Measurements from ENCODE around the gene SEC24B.
"Not testable (repeated sequence)": the region's sequence is repeated elsewhere in the genome, so short reads cannot be mapped to it uniquely, and the experiment has no call there.

The SEC24B gene

GRCh38 chr4:109494563-109494962 is 60.9 kb downstream of the SEC24B start:
- in situ Hi-C loops (cut with HindIII; ENCODE audit: low pct_unique_long_range_greater_than_20kb, low sequenced_read_pairs): no loop called here

GRCh38 chr4:109495514-109495913 is 61.9 kb downstream of the SEC24B start:
- no peak for DNase-seq (ENCODE audit: low read depth in 1 of 2, low spot score in 1 of 2)
- in situ Hi-C loops (cut with HindIII; ENCODE audit: low pct_unique_long_range_greater_than_20kb, low sequenced_read_pairs): no loop called here
- no peak for TF ChIP-seq JUND (IDR thresholded peaks at IDR 0.05; ENCODE audit: low read depth)

More at GRCh38 chr4:109494563-109494962, 60.9 kb downstream of the SEC24B start:
- no peak for TF ChIP-seq JUND (IDR thresholded peaks at IDR 0.05; ENCODE audit: low read depth)
- DNase-seq (ENCODE audit: low read depth in 1 of 2, low spot score in 1 of 2): no peak

GRCh38 chr4:109496875-109497274 is 63.3 kb downstream of the SEC24B start:
- in situ Hi-C loops (cut with HindIII; ENCODE audit: low pct_unique_long_range_greater_than_20kb, low sequenced_read_pairs): no loop called here
- DNase-seq (ENCODE audit: low read depth in 1 of 2, low spot score in 1 of 2): no peak
- TF ChIP-seq JUND (IDR thresholded peaks at IDR 0.05; ENCODE audit: low read depth): no peak

- in situ Hi-C loops (cut with HindIII; ENCODE audit: low pct_unique_long_range_greater_than_20kb, low sequenced_read_pairs): no loop called here
- DNase-seq (ENCODE audit: low read depth in 1 of 2, low spot score in 1 of 2): no peak
- no peak for TF ChIP-seq JUND (IDR thresholded peaks at IDR 0.05; ENCODE audit: low read depth)
Measured at GRCh38 chr4:109497511-109497910, 63.9 kb downstream of the SEC24B start.

GRCh38 chr4:109499513-109499912 is 65.9 kb downstream of the SEC24B start:
- DNase-seq (ENCODE audit: low read depth in 1 of 2, low spot score in 1 of 2): no peak
- no peak for TF ChIP-seq JUND (IDR thresholded peaks at IDR 0.05; ENCODE audit: low read depth)
- in situ Hi-C loops (cut with HindIII; ENCODE audit: low pct_unique_long_range_greater_than_20kb, low sequenced_read_pairs): no loop called here

- TF ChIP-seq JUND (IDR thresholded peaks at IDR 0.05; ENCODE audit: low read depth): no peak
- in situ Hi-C loops (cut with HindIII; ENCODE audit: low pct_unique_long_range_greater_than_20kb, low sequenced_read_pairs): no loop called here
- DNase-seq (ENCODE audit: low read depth in 1 of 2, low spot score in 1 of 2): no peak
Measured at GRCh38 chr4:109506890-109507289, 73.3 kb downstream of the SEC24B start.

GRCh38 chr4:109510687-109511086 is 77.1 kb downstream of the SEC24B start:
- DNase-seq (ENCODE audit: low read depth in 1 of 2, low spot score in 1 of 2): no peak
- in situ Hi-C loops (cut with HindIII; ENCODE audit: low pct_unique_long_range_greater_than_20kb, low sequenced_read_pairs): no loop called here
- TF ChIP-seq JUND (IDR thresholded peaks at IDR 0.05; ENCODE audit: low read depth): no peak

- in situ Hi-C loops (cut with HindIII; ENCODE audit: low pct_unique_long_range_greater_than_20kb, low sequenced_read_pairs): no loop called here
- peak; percentile 3 to 4 for DNase-seq (ENCODE audit: low read depth in 1 of 2, low spot score in 1 of 2)
- no peak for TF ChIP-seq JUND (IDR thresholded peaks at IDR 0.05; ENCODE audit: low read depth)
Measured at GRCh38 chr4:109511414-109511813, 77.8 kb downstream of the SEC24B start.

- in situ Hi-C loops (cut with HindIII; ENCODE audit: low pct_unique_long_range_greater_than_20kb, low sequenced_read_pairs); DNase-seq (ENCODE audit: low read depth in 1 of 2, low spot score in 1 of 2): not testable (repeated sequence)
Measured at GRCh38 chr4:109513368-109513767, 79.8 kb downstream of the SEC24B start.

GRCh38 chr4:109532182-109532581 is 98.6 kb downstream of the SEC24B start:
- no peak for TF ChIP-seq JUND (IDR thresholded peaks at IDR 0.05; ENCODE audit: low read depth)
- in situ Hi-C loops (cut with HindIII; ENCODE audit: low pct_unique_long_range_greater_than_20kb, low sequenced_read_pairs): no loop called here
- DNase-seq (ENCODE audit: low read depth in 1 of 2, low spot score in 1 of 2): no peak

GRCh38 chr4:109545401-109545800 is 111.8 kb downstream of the SEC24B start:
- DNase-seq (ENCODE audit: low read depth in 1 of 2, low spot score in 1 of 2): no peak
- in situ Hi-C loops (cut with HindIII; ENCODE audit: low pct_unique_long_range_greater_than_20kb, low sequenced_read_pairs): no loop called here
- TF ChIP-seq JUND (IDR thresholded peaks at IDR 0.05; ENCODE audit: low read depth): no peak

GRCh38 chr4:109547394-109547793 is 113.8 kb downstream of the SEC24B start:
- in situ Hi-C loops (cut with HindIII; ENCODE audit: low pct_unique_long_range_greater_than_20kb, low sequenced_read_pairs): no loop called here
- no peak for TF ChIP-seq JUND (IDR thresholded peaks at IDR 0.05; ENCODE audit: low read depth)
- DNase-seq (ENCODE audit: low read depth in 1 of 2, low spot score in 1 of 2): no peak

GRCh38 chr4:109548655-109549054 is 115.0 kb downstream of the SEC24B start:
- in situ Hi-C loops (cut with HindIII; ENCODE audit: low pct_unique_long_range_greater_than_20kb, low sequenced_read_pairs): no loop called here
- DNase-seq (ENCODE audit: low read depth in 1 of 2, low spot score in 1 of 2): no peak
- no peak for TF ChIP-seq JUND (IDR thresholded peaks at IDR 0.05; ENCODE audit: low read depth)

- in situ Hi-C loops (cut with HindIII; ENCODE audit: low pct_unique_long_range_greater_than_20kb, low sequenced_read_pairs): no loop called here
- TF ChIP-seq JUND (IDR thresholded peaks at IDR 0.05; ENCODE audit: low read depth): no peak
- no peak for DNase-seq (ENCODE audit: low read depth in 1 of 2, low spot score in 1 of 2)
Measured at GRCh38 chr4:109552237-109552636, 118.6 kb downstream of the SEC24B start.

All from T47D (cell line).